Common myeloid progenitor, CD34-positive (primary cell): ENCODE measurements around the gene ZNF148. TPM values are rescaled to one million over a fixed set of nuclear protein-coding genes. Genes with fewer than 3 reads are reported as not detected.
"Not testable (repeated sequence)": the region's sequence is repeated elsewhere in the genome, so short reads cannot be mapped to it uniquely, and the experiment has no call there.

Source experiments
- CTCF ChIA-PET: fragments of 350-600 bp; sonication (Branson Sonifier 250); formaldehyde crosslinking; loops from one replicate; lab custom pipeline; 2021; ENCODE audit warnings: antibody characterized with exemption; lab: Charles Lee
- POLR2A ChIA-PET: fragments of 350-600 bp; sonication (Branson Sonifier 250); formaldehyde crosslinking; loops from one replicate; lab custom pipeline; 2021; ENCODE audit warnings: antibody characterized with exemption; lab: Charles Lee
- DNase-seq, 3 donors: peaks; one replicate each; pipeline versions ENCODE4 v3.0.0 to v3.0.0-alpha.2; 2013
- H3K27ac ChIP-seq, 2 experiments: 1 replicate in 1 of 2; 2 replicates in 1 of 2; pipeline ENCODE4 v1.7.0; 2013; ENCODE audit warnings: inconsistent platforms in 2 of 2, low read length in 2 of 2, mild to moderate bottlenecking in 2 of 2, low read depth in 1 of 2, moderate library complexity in 1 of 2; ENCODE audit not compliant: severe bottlenecking in 2 of 2, insufficient read depth in 1 of 2, poor library complexity in 1 of 2
- H3K27me3 ChIP-seq, 5 experiments: replicated peaks in 2 of 5; 1 replicate in 3 of 5; 2 replicates in 2 of 5; pipeline versions ENCODE4 v1.6.1 to v1.7.0; 2013; ENCODE audit warnings: low read length in 4 of 5, mild to moderate bottlenecking in 2 of 5, moderate library complexity in 2 of 5, inconsistent platforms in 1 of 5; ENCODE audit not compliant: insufficient read depth in 5 of 5, control insufficient read depth in 4 of 5
- H3K36me3 ChIP-seq, 4 experiments: 1 replicate in 2 of 4; 2 replicates in 2 of 4; pipeline versions ENCODE4 v1.6.1 to v1.7.0; 2013; ENCODE audit warnings: low read length in 3 of 4, control low read depth in 1 of 4, mild to moderate bottlenecking in 1 of 4; ENCODE audit not compliant: control insufficient read depth in 4 of 4, insufficient read depth in 4 of 4
- H3K4me1 ChIP-seq, 4 experiments: 1 replicate in 3 of 4; 2 replicates in 1 of 4; pipeline versions ENCODE4 v1.6.1 to v1.7.1; 2013; ENCODE audit warnings: low read length in 3 of 4, mild to moderate bottlenecking in 3 of 4, control low read depth in 1 of 4, inconsistent platforms in 1 of 4, moderate library complexity in 1 of 4; ENCODE audit not compliant: control insufficient read depth in 4 of 4, insufficient read depth in 4 of 4; ENCODE audit errors: control extremely low read depth in 1 of 4
- H3K4me3 ChIP-seq, 7 experiments: 1 replicate in 4 of 7; 2 replicates in 3 of 7; pipeline versions ENCODE4 v1.5.1 to v1.7.0; 2013; ENCODE audit warnings: mild to moderate bottlenecking in 7 of 7, low read length in 6 of 7, moderate library complexity in 6 of 7, inconsistent platforms in 2 of 7, low read depth in 2 of 7, control low read depth in 1 of 7; ENCODE audit not compliant: insufficient read depth in 4 of 7, control insufficient read depth in 1 of 7; ENCODE audit errors: extremely low read depth in 1 of 7
- H3K9me3 ChIP-seq, 5 experiments: 1 replicate in 4 of 5; 2 replicates in 1 of 5; pipeline versions ENCODE4 v1.6.1 to v1.7.1; 2013; ENCODE audit warnings: low read length in 4 of 5, mild to moderate bottlenecking in 2 of 5, inconsistent platforms in 1 of 5, low read depth in 1 of 5, moderate library complexity in 1 of 5; ENCODE audit not compliant: control insufficient read depth in 4 of 5, insufficient read depth in 2 of 5; ENCODE audit errors: control extremely low read depth in 1 of 5
- WGBS: methylation state at CpG from one replicate; pipeline ENCODE4 v1.1.5; 2013; ENCODE audit not compliant: insufficient coverage; 5-methylcytosine and 5-hydroxymethylcytosine counted together
- polyA plus RNA-seq: library from polyadenylated mRNA; unstranded; fragments of 120-200 nt; gene quantifications from one replicate; pipeline ENCODE4 v1.2.1, GENCODE V29; 2013

Gene ZNF148
- 15.0 TPM for polyA plus RNA-seq

DNA sequence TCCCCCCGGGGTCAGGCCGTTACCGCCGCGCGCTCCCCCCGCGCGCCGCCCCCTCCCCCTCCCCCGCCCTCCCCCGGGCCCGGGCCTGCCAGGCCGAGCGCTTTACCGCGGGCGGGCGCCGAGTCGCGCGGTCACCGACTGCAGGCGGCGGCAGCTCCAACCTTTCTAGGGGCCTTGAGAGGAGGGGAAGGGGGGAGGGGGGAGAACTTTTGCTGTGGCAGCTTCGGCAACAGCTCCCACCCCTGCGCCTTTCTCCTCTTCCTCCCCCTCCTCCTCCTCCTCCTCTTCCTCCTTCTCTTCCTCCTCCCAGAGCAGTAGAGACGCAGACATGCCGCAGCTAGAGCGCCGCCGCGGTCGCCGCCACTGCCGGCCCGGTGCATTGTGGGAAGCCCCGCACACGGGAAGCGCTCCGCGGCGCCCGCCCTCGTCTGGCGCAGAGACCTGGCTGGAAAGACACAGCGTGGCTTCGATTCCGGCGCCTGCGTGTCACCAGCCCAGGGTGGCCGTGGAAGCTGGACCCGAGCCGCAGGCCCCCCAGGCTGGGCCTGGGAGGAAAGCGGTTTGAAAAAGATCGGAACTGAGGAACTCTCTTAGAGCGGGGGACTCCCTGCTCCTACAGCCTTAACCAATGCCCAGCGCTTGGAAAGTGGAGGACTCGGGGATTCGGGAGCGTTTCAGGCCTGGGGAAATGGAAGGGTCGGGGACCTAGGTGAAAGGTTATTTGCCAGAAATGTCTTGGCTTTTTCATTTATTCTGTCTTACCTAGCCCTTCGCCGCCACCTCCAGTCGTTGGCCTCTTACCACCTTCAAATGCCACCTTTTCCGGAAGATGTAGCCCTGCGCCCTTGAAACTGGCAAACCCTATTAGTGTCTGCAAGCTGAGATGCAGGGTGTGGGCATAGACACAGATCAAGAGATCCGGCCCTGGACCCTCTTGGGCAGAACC lies at the start of gene ZNF148:
ZNF148 (minus strand) TSS at position 330 of the 946 bp plus-strand sequence. CDS start 61,685 bp downstream, outside the sequence.
- CTCF ChIA-PET: interaction anchor here (1.5 to 1.8 kb wide), 2 partner anchors 9 to 18 kb away, joined by 4 to 5 read pairs; no protein-coding TSS in a partner anchor
- Histone ChIP-seq H3K36me3 (peaks cover 0 to 7% (median 0%) of the 10 kb centered on the region in 4 experiments), H3K27me3 (no peaks in the 10 kb centered on the region), H3K4me3 (peak within 1 kb of the TSS; percentile 76 to 95 (median 90)), H3K4me1 (peaks cover 4 to 23% (median 14%) of the 10 kb centered on the region in 4 experiments), H3K9me3 (no peaks in the 10 kb centered on the region), H3K27ac (peak within 1 kb of the TSS; percentile 82 to 91)
- POLR2A ChIA-PET: interaction anchor here (0.6 to 1.3 kb wide), 2 partner anchors 59 to 89 kb away, joined by 3 to 5 read pairs; no protein-coding TSS in a partner anchor
- DNase-seq: peak; percentile 91 to 94 (median 94)
- 0% methylated on average over 18 of the region's 69 CpGs for WGBS

- Histone ChIP-seq H3K27ac (no peak overlapping the region), H3K9me3 (peaks cover 0 to 8% (median 1%) of the 10 kb centered on the region in 5 experiments), H3K36me3 (no peaks in the 10 kb centered on the region), H3K4me3 (no peak overlapping the region), H3K4me1 (no peaks in the 10 kb centered on the region), H3K27me3 (no peaks in the 10 kb centered on the region)
- ChIA-PET CTCF (interaction anchor here (0.7 to 0.8 kb wide), 2 partner anchors 513 to 1401 kb away, joined by 3 read pairs; no protein-coding TSS in a partner anchor), POLR2A (no interaction called here)
- 100% methylated on average over 3 of the region's 4 CpGs for WGBS
- no peak for DNase-seq
Observed at GRCh38 chr3:125418306-125418705, 43.2 kb upstream of the ZNF148 start.

DNA sequence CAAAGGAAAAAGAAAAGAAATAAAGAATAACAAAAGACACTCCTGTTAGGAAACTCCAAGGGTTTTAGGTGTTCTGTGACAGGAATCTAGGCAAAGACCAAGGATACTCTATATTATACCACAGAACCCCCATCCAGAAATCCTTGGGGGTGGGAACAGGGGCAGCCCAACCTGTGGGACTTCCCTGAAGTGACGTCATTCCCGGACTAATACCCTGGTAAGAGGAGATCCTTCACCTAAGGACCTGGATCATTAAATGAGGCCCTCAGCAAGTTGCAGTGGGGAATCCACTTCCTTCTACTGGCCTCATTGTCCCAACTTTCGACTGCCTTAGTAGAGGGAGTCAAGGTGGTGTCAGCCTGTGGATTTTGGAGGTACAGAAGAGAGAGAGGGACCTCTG lies 41.1 kb upstream of the ZNF148 start:
- Histone ChIP-seq H3K27me3 (no peaks in the 10 kb centered on the region), H3K27ac (no peak overlapping the region), H3K4me1 (no peaks in the 10 kb centered on the region), H3K4me3 (no peak overlapping the region), H3K36me3 (no peaks in the 10 kb centered on the region), H3K9me3 (peaks cover 0 to 6% (median 1%) of the 10 kb centered on the region in 5 experiments)
- DNase-seq: no peak
- WGBS: 93% methylated on average over 2 of the region's 3 CpGs
- CTCF ChIA-PET: no interaction called here
- POLR2A ChIA-PET: no interaction called here

DNA sequence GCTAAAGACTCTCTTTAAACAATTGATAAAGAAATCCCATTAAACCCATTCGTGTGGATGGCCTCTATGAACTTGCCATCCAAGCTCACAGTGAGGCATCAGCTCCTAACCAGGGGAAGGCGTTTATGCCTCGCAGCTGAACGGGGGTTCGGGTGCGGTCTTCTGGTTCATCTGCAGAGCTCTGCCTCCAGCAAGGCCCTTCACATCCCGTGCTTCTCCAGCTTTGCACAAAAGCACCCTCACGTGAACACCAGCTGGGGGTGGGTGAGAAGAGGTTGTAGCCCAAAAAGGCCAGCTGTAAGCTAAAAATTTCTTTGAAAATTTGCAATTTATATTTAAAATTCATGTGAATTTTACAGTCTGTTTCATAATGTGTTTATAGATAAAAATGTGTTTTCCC lies 39.5 kb upstream of the ZNF148 start:
- H3K4me3 ChIP-seq: no peak overlapping the region
- H3K27me3 ChIP-seq: no peaks in the 10 kb centered on the region
- no peak for DNase-seq
- no peaks in the 10 kb centered on the region for H3K36me3 ChIP-seq
- H3K9me3 ChIP-seq: peaks cover 0 to 6% (median 1%) of the 10 kb centered on the region in 5 experiments
- no peaks in the 10 kb centered on the region for H3K4me1 ChIP-seq
- CTCF ChIA-PET: interaction anchor here (1.2 kb wide), 1 partner anchor 14 kb away, joined by 3 read pairs; no protein-coding TSS in a partner anchor
- 86% methylated on average over 1 of the region's 8 CpGs for WGBS
- H3K27ac ChIP-seq: no peak overlapping the region
- POLR2A ChIA-PET: no interaction called here

DNA sequence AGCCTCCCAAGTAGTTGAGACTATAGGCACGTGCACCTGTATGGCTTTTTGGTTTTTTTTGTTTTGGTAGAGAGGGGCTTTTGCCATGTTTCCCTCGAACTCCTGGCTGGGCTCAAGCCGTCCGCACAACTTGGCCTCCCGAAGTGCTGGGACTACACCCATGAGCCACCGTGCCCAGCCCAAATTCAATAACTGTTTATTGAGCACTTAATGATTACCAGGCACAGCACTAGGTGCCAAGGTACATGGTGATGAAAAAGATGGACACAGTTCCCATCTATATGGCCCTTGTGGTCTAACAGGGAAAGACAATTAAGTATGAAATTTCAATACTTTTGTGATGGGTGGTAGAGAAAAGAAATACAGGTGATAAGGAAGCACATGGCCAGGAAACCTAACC lies 35.8 kb upstream of the ZNF148 start:
- Histone ChIP-seq H3K4me1 (no peaks in the 10 kb centered on the region), H3K27ac (no peak overlapping the region), H3K36me3 (no peaks in the 10 kb centered on the region), H3K4me3 (no peak overlapping the region), H3K27me3 (no peaks in the 10 kb centered on the region), H3K9me3 (no peaks in the 10 kb centered on the region)
- POLR2A ChIA-PET: no interaction called here
- no peak for DNase-seq
- 97% methylated on average over 4 of the region's 6 CpGs for WGBS
- CTCF ChIA-PET: interaction anchor here (1.7 kb wide), 1 partner anchor 12 kb away, joined by 3 read pairs; no protein-coding TSS in a partner anchor

- no peak for DNase-seq
- Histone ChIP-seq H3K9me3 (no peaks in the 10 kb centered on the region), H3K36me3 (no peaks in the 10 kb centered on the region), H3K4me3 (no peak overlapping the region), H3K4me1 (no peaks in the 10 kb centered on the region), H3K27me3 (no peaks in the 10 kb centered on the region), H3K27ac (no peak overlapping the region)
- ChIA-PET POLR2A (no interaction called here), CTCF (interaction anchor here (1.8 kb wide), 1 partner anchor 20 kb away, joined by 4 read pairs; no protein-coding TSS in a partner anchor)
- WGBS: 100% methylated on average over 2 of the region's 2 CpGs
Observed at GRCh38 chr3:125406070-125406469, 30.9 kb upstream of the ZNF148 start.

DNA sequence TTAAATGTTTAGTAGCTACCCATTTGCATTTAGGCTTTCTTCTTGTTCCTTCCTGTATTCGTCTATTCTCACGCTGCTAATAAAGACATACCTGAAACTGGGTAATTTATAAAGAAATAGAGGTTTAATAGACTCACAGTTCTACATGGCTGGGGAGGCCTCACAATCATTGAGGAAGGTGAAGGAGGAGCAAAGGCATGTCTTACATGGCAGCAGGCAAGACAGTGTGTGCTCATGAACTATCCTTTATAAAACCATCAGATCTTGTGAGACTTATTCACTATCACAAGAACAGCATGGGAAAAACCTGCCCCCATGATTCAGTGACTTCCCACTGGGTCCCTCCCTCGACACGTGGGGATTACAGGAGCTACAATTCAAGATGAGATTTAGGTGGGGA lies 30.4 kb upstream of the ZNF148 start:
- H3K27me3 ChIP-seq, H3K36me3 ChIP-seq, H3K27ac ChIP-seq, H3K4me1 ChIP-seq, DNase-seq, H3K9me3 ChIP-seq, POLR2A ChIA-PET, H3K4me3 ChIP-seq: not testable (repeated sequence)
- CTCF ChIA-PET: interaction anchor here (1.8 kb wide), 1 partner anchor 20 kb away, joined by 4 read pairs; no protein-coding TSS in a partner anchor
- no CpG with 5 or more reads among the region's 4 CpGs for whole genome bisulfite sequencing
